ENCODE results near the gene ZNF547.
"Not testable (repeated sequence)": the region's sequence is repeated elsewhere in the genome, so short reads cannot be mapped to it uniquely, and the experiment has no call there.

ZNF547 gene

DNA sequence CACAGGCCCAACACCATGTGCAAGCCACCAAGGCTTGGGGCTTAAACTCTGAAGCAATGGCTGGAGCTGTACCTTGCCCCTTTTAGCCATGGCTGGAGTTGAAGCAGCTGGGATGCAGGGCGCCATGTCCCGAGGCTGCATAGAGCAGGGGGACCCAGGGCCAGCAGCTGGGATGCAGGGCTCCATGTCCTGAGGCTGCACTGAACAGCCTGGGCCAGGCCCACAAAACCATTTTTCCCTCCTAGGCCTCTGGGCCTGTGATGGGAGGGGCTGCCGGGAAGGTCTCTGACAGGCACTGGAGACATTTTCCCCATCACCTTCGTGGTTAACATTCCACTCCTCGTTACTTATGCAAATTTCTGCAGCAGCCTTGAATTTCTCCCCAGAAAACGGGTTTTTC is 10.8 kb downstream of the ZNF547 start:
- DNase-seq (ENCODE audit: low read depth in 2 of 3, low spot score in 2 of 3): no peak

DNA sequence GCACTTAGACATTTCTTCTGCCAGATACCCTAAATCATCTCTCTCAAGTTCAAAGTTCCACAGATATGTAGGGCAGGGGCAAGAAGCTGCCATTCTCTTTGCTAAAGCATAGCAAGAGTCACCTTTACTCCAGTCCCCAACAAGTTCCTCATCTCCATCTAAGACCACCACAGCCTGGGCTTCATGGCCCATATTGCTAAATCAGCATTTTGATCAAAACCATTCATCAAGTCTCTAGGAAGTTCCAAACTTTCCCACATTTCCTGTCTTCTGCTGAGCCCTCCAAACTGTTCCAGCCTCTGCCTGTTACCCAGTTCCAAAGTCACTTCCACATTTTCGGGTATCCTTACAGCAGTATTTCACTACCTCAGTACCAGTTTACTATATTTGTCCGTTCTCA is 11.3 kb downstream of the ZNF547 start:
- DNase-seq (ENCODE audit: low read depth in 2 of 3, low spot score in 2 of 3): not testable (repeated sequence)

DNA sequence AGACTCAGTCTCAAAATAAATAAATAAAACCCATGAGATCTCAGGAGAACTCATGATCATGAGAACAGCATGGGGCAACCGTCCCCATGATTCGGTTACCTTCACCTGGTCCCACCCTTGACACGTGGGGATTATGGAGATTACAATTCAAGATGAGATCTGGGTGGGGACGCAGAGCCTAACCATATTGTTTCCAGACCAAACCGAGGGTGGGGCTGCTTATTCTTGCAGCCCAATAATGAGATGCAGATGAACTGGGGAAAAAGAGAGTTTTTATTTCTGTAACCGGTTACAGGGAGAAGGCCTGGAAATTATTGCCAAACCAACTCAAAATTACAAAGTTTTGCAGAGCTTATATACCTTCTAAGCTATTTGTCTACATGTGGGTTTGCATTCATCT is 12.8 kb downstream of the ZNF547 start:
- DNase-seq (ENCODE audit: low read depth in 2 of 3, low spot score in 2 of 3): no peak

DNA sequence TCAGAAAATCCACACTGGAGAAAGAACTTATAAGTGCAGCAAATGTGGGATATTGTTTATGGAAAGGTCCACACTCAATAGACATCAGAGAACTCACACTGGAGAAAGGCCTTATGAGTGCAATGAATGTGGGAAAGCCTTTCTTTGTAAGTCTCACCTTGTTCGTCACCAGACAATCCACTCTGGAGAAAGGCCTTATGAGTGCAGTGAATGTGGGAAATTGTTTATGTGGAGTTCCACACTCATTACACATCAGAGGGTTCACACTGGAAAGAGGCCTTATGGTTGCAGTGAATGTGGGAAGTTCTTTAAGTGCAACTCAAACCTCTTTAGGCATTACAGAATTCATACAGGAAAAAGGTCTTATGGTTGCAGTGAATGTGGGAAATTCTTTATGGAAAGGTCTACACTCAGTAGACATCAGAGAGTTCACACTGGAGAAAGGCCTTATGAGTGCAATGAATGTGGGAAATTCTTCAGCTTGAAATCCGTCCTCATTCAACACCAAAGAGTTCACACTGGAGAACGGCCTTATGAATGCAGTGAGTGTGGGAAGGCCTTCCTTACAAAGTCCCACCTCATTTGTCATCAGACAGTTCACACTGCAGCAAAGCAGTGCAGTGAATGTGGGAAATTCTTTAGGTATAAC is 14.3 kb downstream of the ZNF547 start:
- no peak for DNase-seq (ENCODE audit: low read depth in 2 of 3, low spot score in 2 of 3)

DNA sequence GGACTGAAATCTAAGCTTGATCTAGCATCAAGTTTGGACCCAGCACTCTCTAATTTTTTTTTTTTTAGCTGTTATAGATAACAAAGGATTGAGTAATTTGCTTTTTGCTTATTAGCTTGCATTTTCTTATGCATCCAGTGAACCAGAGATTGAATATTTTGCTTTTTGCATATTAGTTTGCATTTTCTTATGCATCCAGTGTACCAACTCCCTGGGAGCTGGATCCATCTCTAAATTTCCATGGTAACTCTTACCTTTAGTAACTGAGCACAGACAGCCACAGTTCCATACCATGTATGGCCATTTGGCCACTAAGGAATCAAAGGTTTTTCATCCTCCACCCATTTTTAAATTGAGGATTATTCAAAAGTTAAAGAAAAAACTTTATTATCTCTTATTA is 17.6 kb downstream of the ZNF547 start:
- DNase-seq (ENCODE audit: low read depth in 2 of 3, low spot score in 2 of 3): no peak

DNA sequence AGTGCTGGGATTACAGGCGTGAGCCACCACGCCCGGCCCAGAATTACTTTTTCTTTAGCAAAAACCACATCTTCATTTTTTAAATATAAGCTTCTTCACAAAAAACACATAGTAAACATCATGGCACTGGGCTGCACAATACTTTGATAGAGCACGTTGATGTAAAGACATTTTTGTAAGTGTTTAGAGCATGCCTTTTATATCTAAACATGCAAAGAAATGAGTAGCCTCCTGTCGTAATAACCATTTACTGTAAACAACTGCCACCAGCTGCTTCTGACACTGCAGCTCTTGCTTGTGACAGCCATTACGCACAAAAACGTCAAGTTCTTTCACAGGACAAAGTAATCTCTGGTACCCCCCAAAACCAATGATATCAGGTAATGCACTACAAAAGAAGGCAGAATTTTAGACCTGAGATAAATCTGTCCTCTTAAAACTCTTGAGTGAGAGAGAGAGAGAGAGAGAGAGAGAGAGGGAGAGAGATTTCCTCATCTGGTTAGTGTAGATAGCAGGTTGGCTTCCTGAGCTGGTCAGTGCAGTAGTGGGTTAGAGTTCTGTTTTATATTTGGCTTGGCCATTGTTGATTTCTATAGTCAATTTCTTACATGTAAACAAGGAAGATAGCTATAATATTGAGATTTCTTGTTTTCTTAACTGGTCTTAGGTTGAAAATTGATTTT is 19.6 kb downstream of the ZNF547 start:
- DNase-seq (ENCODE audit: low read depth in 2 of 3, low spot score in 2 of 3): no peak

DNA sequence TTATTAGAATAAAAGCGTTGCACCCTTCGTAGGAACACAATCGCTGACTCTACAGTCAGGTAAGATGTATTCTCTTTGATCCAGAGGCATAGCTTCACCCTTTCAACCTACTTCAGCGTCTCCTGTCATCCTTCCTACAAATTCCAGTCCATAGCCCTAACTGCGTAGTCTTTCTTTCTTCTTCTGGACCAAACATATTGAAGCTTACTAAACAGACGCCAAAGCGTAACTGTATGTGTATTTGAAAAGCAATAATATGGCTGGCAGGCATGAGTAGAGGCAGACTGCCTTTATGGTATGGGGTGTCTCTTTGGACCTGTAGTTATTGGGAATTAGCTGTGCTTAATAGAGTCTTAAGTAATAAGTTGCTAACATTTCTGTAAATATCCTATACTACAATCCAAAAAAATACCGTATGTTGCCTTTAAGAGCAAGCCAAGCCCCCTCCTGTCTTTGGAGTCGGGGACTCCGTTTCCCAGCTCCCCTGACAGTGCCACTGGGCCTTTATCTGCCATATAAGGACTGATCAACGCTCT is 25.9 kb downstream of the ZNF547 start:
- DNase-seq (ENCODE audit: low read depth in 2 of 3, low spot score in 2 of 3): no peak

DNA sequence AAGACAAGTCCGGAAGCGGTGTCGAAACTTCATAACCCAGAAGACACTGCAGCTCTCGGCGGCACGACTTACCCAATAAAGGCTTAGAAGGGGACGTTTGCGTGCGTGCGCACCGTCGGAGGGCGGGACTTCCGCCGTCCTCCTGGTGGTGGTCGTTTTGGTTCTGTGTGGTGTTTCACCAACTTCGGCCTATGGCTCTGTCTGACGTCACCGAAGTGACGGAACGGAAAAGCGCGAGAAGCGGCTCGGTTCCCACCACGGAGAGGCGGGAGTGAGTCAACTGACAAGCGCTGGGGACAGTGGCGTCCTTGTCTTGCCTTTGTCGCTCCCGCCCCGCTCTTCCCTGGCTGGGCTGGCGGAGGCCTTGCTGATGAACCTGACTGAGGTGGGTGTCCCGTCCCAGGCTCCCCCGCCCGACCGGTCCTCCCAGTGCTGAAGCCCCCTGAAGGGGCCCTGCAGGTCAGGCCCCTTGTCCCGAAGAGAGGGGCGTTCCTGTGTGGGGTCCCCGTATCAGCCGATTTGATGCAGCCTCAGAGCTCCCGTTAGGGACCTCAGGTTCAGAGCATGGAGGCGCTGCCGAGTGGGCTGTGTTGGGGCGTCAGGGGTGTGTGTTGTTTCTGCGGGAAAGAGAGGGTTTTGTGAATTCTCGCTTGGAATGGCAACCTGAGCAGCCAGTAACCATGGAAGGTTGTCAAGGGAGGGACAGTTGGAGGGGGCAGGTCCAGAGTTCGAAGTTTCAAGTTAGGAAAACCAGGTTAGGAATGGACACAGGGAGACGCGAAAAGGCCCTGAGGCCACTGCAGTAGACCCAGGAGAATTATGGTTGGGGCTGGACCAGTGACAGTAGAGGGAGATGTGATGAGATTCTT is 26.6 kb downstream of the ZNF547 start, which contains the start of gene ZNF548:
Gene ZNF548, plus strand, starts transcription at position 125 of the 869 bp plus-strand sequence. Its CDS starts 246 bp downstream, at position 371.
- peak; percentile 82 to 97 (median 95) for DNase-seq (ENCODE audit: low read depth in 2 of 3, low spot score in 2 of 3)

DNA sequence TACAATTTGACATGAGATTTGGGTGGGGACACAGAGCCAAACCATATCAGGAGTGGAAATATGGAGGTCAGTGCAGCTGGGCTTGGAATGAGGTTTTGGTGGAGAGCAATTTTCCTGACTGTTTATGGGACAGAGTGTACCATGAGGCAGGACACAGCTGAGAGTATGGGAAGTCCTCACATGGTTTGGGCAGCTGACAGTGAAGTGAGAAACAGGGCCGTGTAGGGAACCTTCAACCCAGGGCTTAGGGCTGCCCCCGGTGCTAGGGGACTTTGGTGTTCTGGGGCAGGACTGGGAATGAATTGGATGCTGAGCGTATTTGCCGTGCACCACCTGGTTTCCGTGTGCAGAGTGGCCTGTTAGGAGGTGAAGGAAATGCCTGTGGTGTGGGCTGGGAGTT is 32.4 kb downstream of the ZNF547 start:
- no peak for DNase-seq (ENCODE audit: low read depth in 2 of 3, low spot score in 2 of 3)

DNA sequence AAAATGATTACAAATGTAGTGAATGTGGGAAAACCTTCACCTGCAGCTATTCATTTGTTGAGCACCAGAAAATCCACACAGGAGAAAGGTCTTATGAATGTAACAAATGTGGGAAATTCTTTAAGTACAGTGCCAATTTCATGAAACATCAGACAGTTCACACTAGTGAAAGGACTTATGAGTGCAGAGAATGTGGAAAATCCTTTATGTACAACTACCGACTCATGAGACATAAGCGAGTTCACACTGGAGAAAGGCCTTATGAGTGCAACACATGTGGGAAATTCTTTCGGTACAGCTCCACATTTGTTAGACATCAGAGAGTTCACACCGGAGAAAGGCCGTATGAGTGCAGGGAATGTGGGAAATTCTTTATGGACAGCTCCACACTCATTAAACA is 35.5 kb downstream of the ZNF547 start:
- DNase-seq (ENCODE audit: low read depth in 2 of 3, low spot score in 2 of 3): no peak

DNA sequence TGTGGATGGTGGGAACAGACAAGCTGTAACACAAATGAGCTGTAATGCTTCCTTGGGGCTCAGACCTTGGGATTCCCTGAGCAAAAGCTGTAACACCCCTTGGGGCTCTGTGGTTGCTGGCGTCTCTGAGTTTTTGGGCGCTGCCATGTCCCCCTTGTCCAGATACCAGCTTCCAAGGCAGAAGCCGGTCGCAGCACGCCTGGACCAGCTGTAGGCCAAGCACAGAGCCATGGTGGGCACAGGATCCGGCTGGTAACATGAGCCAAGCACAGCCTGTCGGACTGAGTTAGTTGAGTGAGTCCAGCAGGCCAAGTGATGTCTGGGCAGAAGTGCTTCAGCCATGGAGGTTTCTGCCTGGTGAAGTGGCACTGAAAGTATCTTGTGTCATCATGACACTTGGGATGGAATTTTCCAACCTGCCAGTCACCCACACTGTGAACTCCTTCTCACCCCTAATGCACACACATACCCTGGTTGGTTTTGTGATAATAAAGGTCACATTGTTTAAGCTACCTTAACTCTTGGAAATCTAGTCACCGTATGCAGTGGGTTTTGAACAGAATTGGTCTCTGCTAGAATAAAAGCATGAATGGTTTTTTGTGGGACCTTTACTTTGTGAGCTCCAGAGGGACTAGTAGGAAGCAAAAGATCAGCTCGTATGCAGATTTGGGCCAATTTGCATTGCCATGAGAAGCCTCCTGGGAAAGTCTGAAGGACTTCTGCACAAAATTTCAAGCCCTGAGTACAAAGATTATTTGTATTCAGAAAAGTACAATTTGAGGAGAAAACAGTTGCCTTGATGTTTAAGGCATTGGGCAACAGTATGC is 40.6 kb downstream of the ZNF547 start:
- no peak for DNase-seq (ENCODE audit: low read depth in 2 of 3, low spot score in 2 of 3)

DNA sequence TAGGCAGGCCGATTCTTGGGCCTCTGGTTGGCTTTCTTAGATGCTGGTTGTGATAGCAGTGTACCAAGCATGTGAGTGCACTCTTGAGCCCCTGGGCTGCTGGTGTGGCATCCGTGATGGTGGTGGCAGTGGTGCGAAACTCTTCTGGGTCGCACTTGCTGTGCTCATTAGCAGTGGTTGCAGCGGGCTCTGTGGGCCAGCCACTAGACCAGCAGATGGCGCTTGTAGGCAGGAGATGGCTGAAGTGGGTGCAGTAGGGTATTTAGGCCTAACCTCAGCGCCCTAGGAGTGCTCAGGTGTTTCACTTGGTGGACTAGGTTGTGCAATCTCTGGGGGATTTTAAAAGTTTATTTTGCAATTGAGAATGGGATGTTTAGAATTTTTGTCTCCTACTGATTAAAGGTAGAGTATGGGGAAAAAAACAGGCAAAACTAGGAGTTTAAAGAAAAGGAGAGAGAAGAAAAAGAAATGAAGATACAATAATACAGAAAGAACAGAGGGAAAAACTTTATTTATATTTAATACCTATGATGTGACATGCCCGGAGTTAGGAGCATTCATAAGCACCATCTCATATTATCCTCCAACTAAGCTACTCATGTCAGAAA is 43.3 kb downstream of the ZNF547 start:
- DNase-seq (ENCODE audit: low read depth in 2 of 3, low spot score in 2 of 3): peak; percentile 18 to 23 (median 22)

DNA sequence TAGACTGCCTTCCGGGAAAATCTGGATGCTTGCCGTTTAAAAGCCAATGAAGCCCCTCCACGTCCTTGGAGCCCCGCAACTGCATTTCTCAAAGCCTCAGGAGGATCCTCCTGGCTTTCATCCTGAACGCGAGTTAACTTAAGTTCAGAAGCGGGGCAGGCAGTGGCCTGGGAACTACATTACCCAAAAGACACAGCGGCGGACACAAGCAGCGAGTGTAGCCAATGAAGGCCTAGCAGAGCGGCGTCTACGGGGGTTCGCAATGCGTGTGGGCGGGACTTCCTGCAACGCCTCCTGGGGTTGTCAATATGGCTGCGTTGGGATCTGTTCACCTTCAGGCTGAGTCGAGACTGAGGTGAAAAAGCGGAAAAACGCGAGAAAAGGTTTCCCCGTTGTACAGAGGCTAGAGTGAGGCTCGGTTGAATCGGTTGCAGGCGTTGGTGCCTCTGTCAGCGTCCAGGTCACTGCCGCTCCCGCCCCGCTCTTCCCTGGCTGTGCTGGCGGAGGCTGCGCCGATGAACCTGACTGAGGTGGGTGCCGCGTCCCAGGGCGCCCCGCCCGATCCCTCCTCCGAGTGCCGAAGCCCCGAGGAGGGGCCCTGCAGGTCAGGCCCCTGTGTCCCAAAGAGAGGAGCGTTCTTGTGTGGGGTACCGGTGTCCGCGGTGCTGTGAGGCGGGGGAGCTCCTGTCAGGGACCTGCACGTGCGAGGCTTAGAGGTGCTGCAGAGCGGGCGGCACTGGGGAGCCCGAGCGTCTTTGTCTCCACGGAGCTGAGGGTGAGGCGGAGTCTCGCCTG is 47.7 kb downstream of the ZNF547 start, which contains the start of gene ZNF17:
Gene ZNF17, plus strand, starts transcription at position 285 of the 795 bp plus-strand sequence. CDS start 2,455 bp downstream, outside the sequence.
- peak; percentile 53 to 76 (median 74) for DNase-seq (ENCODE audit: low read depth in 2 of 3, low spot score in 2 of 3)

DNA sequence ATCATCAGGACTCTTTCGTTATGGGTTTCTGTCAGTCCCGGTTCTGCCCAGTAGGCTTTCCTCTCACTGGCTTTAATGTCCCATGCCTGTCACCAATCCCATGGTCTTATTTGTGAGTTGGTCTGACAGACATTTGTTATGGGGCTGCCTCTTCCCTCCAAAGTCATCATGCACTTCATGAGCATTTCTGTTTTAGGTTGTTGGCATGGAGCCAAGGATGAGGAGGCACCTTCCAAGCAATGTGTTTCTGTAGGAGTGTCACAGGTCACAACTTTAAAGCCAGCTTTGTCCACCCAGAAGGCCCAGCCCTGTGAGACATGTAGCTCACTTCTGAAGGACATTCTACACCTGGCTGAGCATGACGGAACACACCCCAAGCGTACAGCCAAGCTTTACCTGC is 56.1 kb downstream of the ZNF547 start:
- DNase-seq (ENCODE audit: low read depth in 2 of 3, low spot score in 2 of 3): no peak

DNA sequence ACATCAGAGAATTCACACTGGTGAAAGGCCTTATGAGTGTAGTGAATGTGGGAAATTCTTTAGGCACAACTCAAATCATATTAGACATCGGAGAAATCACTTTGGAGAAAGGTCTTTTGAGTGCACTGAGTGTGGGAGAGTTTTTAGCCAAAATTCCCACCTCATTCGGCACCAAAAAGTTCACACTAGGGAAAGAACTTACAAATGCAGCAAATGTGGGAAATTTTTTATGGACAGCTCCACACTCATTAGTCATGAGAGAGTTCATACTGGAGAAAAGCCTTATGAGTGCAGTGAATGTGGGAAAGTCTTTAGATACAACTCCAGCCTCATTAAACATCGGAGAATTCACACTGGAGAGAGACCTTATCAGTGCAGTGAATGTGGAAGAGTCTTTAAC is 57.7 kb downstream of the ZNF547 start:
- DNase-seq (ENCODE audit: low read depth in 2 of 3, low spot score in 2 of 3): no peak

Data from activated CD8-positive, alpha-beta memory T cell treated with anti-CD3 and anti-CD28 coated beads for 48 hours (primary cell).